MCF 10A (cell line): ENCODE data around the gene CHRNE. TPM values are rescaled to one million over a fixed set of nuclear protein-coding genes. Genes with fewer than 3 reads are reported as not detected.
A peak's percentile ranks its signal among the peaks of the same experiment; 100 is the strongest.

Experiments used
- BruUV-seq: library from RNA; stranded (reverse); fragments of 400-500 nt; replicated peaks from 2 replicates; lab custom pipeline; 2021; lab: Mats Ljungman, UMichigan
- CTCF ChIA-PET: fragments of 300-600 bp; sonication (Branson Sonifier 250); formaldehyde crosslinking; extraction: SDS; loops from one replicate; lab custom pipeline; 2021; ENCODE audit warnings: antibody characterized with exemption, inconsistent platforms; lab: Yijun Ruan, JAX
- POLR2A ChIA-PET: fragments of 300-600, 350-650 bp; sonication (Branson Sonifier 250); formaldehyde crosslinking; extraction: SDS; loops from one replicate; lab custom pipeline; 2020; ENCODE audit warnings: antibody characterized with exemption, inconsistent platforms; lab: Yijun Ruan, JAX
- DNase-seq: peaks from one replicate; pipeline ENCODE4 v3.0.0-alpha.2; 2018; ENCODE audit not compliant: unreplicated experiment
- H3K27ac Mint-ChIP-seq: one replicate; pipeline ENCODE4 v1.8.0; 2022; ENCODE audit warnings: mild to moderate bottlenecking, low read depth, mixed read lengths; ENCODE audit not compliant: unreplicated experiment
- H3K27me3 Mint-ChIP-seq: one replicate; pipeline ENCODE4 v1.8.0; 2022; ENCODE audit warnings: mixed read lengths; ENCODE audit not compliant: insufficient read depth, unreplicated experiment
- H3K36me3 Mint-ChIP-seq: one replicate; pipeline ENCODE4 v1.8.0; 2022; ENCODE audit warnings: mild to moderate bottlenecking, moderate library complexity, mixed read lengths; ENCODE audit not compliant: insufficient read depth, unreplicated experiment
- H3K4me1 Mint-ChIP-seq: one replicate; pipeline ENCODE4 v1.8.0; 2022; ENCODE audit warnings: mixed read lengths; ENCODE audit not compliant: insufficient read depth, unreplicated experiment
- H3K4me3 Mint-ChIP-seq: one replicate; pipeline ENCODE4 v1.8.0; 2022; ENCODE audit warnings: mild to moderate bottlenecking, moderate library complexity, mixed read lengths; ENCODE audit not compliant: unreplicated experiment
- H3K9me3 Mint-ChIP-seq: one replicate; pipeline ENCODE4 v1.8.0; 2022; ENCODE audit warnings: mixed read lengths; ENCODE audit not compliant: unreplicated experiment
- CTCF ChIP-seq: fragments of 200-600 bp; IDR thresholded peaks from one replicate; pipeline ENCODE4 v1.8.0; 2022; ENCODE audit warnings: antibody characterized with exemption, mild to moderate bottlenecking; ENCODE audit not compliant: unreplicated experiment
- intact Hi-C: fragments of 100-400 bp; cut with micrococcal nuclease; formaldehyde crosslinking; loops from 2 replicates; pipeline ENCODE4 v1.14.1; 2022
- total RNA-seq: library from RNA; stranded (reverse); gene quantifications from 2 replicates; pipeline ENCODE4 v1.2.3, GENCODE V29; 2022

CHRNE gene
- total RNA-seq, 1 experiment from 2014 or later = not detected

DNA sequence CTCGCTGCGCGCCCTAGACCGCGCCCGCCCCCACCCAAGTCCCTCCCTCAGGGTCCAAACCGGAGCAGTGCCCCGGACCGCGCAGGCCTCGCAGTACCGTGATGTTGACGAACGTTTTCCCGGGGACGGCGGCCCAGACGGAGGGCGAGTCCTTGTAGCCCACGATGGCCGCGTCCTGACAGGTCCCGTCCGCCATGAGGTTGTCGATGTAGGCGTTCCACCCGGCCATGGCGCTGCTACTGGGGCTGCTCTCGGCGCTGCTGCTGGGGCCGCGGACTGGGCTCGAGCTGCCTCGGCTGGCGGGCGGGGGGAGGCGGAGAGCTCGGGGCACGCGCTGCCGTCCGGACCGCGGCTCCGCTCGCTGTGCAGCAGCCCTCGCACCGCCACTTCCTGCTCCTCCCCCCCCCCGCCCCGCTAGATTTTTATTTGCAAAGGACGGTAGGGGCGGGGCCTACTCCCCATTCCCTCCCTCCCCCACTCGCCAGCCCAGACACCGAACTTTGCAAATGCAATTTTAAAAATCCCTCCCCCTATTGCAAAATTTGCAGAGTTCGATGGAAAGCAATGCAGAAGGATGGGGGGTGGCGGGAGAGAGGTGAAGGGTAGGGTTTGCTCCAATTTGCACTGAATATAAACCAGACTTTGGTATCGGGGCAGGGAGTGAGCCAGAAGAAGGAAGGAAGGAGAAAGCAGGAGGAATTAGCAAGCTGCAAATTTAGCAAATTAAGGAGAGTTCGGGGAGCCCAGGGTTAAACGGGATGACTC lies 45.5 kb upstream of the CHRNE start, which contains the start of gene PFN1:
PFN1 (minus strand) TSS at position 365 of the 765 bp plus-strand sequence; CDS start at position 229, 136 bp downstream.
- DNase-seq = peak; percentile 93
- H3K4me1 Mint-ChIP-seq = peaks cover 44% of the 10 kb centered on the region
- no peaks in the 10 kb centered on the region for H3K27me3 Mint-ChIP-seq
- intact Hi-C loops = no loop called here
- H3K9me3 Mint-ChIP-seq = no peaks in the 10 kb centered on the region
- CTCF ChIA-PET = interaction anchor here (0.6 to 1.3 kb wide), 4 partner anchors 8 to 556 kb away, joined by 3 to 4 read pairs (median 3); partner anchors contain the start of genes RNF167, SLC25A11 and SPAG7
- no TSS peak for BruUV-seq
- POLR2A ChIA-PET = interaction anchor here (0.6 to 21.5 kb wide), 21 partner anchors 8 to 245 kb away, joined by 3 to 639 read pairs (median 3); partner anchors contain the start of genes CAMTA2, CHRNE, INCA1 and KIF1C
- peaks cover 50% of the 10 kb centered on the region for H3K36me3 Mint-ChIP-seq
- no peak for TF ChIP-seq CTCF
- H3K4me3 Mint-ChIP-seq = peak within 1 kb of the TSS; percentile 74
- peak within 1 kb of the TSS; percentile 93 for H3K27ac Mint-ChIP-seq

DNA sequence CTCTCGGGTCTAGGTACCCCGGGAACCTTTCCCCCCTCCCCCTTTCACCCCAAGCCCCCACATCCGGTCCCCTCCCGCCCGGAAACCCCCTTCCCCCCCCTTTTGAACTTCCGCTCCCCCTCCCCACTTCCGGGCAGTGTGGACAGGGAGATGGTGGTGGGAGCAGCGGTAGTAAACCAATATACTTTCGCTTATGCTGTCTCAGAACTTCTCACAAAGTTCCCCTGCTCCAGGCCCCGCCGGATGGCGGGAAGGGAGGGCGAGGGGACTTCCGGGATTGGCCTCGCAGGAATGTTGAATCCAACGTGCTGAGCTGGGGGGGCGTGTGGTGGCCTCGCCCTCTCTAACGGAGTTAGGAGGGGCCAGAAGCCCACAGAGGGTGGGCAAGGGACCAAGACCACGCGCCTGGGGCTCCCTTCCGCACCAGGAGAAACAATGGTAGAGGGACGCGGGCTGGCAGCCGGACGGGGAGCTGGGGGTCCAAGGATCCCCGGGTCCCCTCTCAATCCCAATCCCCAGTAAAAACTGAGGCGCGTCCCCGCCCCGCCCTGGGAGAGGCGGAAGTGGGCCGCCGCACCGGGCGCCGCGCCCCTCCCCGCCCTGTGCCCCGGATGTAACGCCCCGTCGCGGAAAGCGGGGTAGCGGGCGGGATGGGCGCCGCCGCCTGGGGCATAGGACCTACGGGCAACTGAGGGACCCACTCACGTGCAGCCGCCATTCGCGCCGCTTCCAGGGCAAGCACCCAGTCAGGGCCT lies 44.7 kb upstream of the CHRNE start:
- Mint-ChIP-seq H3K27me3 (no peaks in the 10 kb centered on the region), H3K36me3 (peaks cover 56% of the 10 kb centered on the region), H3K9me3 (no peaks in the 10 kb centered on the region), H3K4me3 (peak overlapping the region; percentile 74), H3K4me1 (peaks cover 51% of the 10 kb centered on the region), H3K27ac (peak overlapping the region; percentile 93)
- TF ChIP-seq CTCF = no peak
- peak; percentile 35 for DNase-seq
- ChIA-PET CTCF (interaction anchor here (0.6 kb wide), 3 partner anchors 20 to 556 kb away, joined by 3 to 4 read pairs (median 3); partner anchors contain the start of gene SPAG7), POLR2A (interaction anchor here (0.6 to 21.5 kb wide), 18 partner anchors 8 to 244 kb away, joined by 3 to 639 read pairs (median 4); partner anchors contain the start of genes CAMTA2, CHRNE, INCA1 and KIF1C)
- no TSS peak for BruUV-seq
- intact Hi-C loops = no loop called here

- TF ChIP-seq CTCF = no peak
- DNase-seq = peak; percentile 30
- POLR2A ChIA-PET = interaction anchor here (0.7 to 21.5 kb wide), 14 partner anchors 7 to 237 kb away, joined by 3 to 639 read pairs (median 6); partner anchors contain the start of genes ARRB2, CAMTA2, INCA1 and KIF1C
- intact Hi-C loops = no loop called here
- Mint-ChIP-seq H3K36me3 (peaks cover 56% of the 10 kb centered on the region), H3K4me1 (peaks cover 57% of the 10 kb centered on the region), H3K9me3 (no peaks in the 10 kb centered on the region), H3K4me3 (peak overlapping the region; percentile 74), H3K27me3 (no peaks in the 10 kb centered on the region), H3K27ac (peak overlapping the region; percentile 93)
- BruUV-seq = no TSS peak
- CTCF ChIA-PET = no interaction called here
These were observed 44.1 kb upstream of the CHRNE start for GRCh38 chr17:4947010-4947410.
